Cardiac muscle cell (in vitro differentiated cells and primary cell): Measurements from ENCODE around the gene GRK1. TPM values are rescaled to one million over a fixed set of nuclear protein-coding genes. Genes with fewer than 3 reads are reported as not detected.

Experiments
- DNase-seq, 2 donors: peaks; one replicate each; pipeline versions ENCODE4 v3.0.0 to v3.0.0-alpha.2; 2010 to 2017; ENCODE audit warnings: low read depth in 1 of 2, low spot score in 1 of 2
- H3K27ac ChIP-seq: fragments of 200-600 bp; sonication (generic); 2 replicates; pipeline ENCODE4 v1.5.1; 2016
- H3K27me3 ChIP-seq: fragments of 200-600 bp; sonication (generic); 2 replicates; pipeline ENCODE4 v1.6.0; 2016; ENCODE audit warnings: control low read depth
- H3K36me3 ChIP-seq: fragments of 200-600 bp; sonication (generic); 2 replicates; pipeline ENCODE4 v1.5.1; 2016; ENCODE audit warnings: control low read depth
- H3K4me1 ChIP-seq: fragments of 200-600 bp; sonication (generic); 2 replicates; pipeline ENCODE4 v1.8.1; 2017; ENCODE audit warnings: low read depth, mild to moderate bottlenecking, mixed run types
- H3K4me3 ChIP-seq: fragments of 200-600 bp; sonication (generic); 2 replicates; pipeline ENCODE4 v1.5.1; 2016; ENCODE audit warnings: mild to moderate bottlenecking
- H3K9me3 ChIP-seq: fragments of 200-600 bp; sonication (generic); 2 replicates; pipeline ENCODE4 v1.5.1; 2017; ENCODE audit warnings: low read depth, mild to moderate bottlenecking, control low read depth
- CTCF ChIP-seq: IDR thresholded peaks from 2 replicates; pipeline ENCODE4 v1.5.1; 2012; ENCODE audit warnings: low read depth, mild to moderate bottlenecking, low read length
- polyA plus RNA-seq: library from polyadenylated mRNA; unstranded; fragments of >200 nt; fragmentation: Nextera tagmentation; extraction: Ambion mirVana; gene quantifications from 2 replicates; pipeline ENCODE4 v1.2.1, GENCODE V29; 2016
- total RNA-seq: library from RNA; depleted of rRNA; stranded (reverse); fragments of >200 nt; gene quantifications from 2 replicates; pipeline ENCODE4 v1.2.3, GENCODE V29; 2016

The GRK1 gene
- total and polyA plus RNA-seq, 2 experiments from 2014 or later: 0.13 to 0.21 TPM

- no peak for TF ChIP-seq CTCF
- no peaks in the 10 kb centered on the region for H3K36me3 ChIP-seq
- H3K27ac ChIP-seq: no peak overlapping the region
- H3K27me3 ChIP-seq: peaks cover 11% of the 10 kb centered on the region
- peak in 1 of 2 donors; percentile 46 for DNase-seq
- no peaks in the 10 kb centered on the region for H3K9me3 ChIP-seq
- no peak overlapping the region for H3K4me3 ChIP-seq
- H3K4me1 ChIP-seq: no peaks in the 10 kb centered on the region
These were observed 107.4 kb downstream of the GRK1 start for GRCh38 chr13:113774177-113775107.

GRCh38 chr13:113775451-113776145, 108.6 kb downstream of the GRK1 start:
- H3K27ac ChIP-seq: no peak overlapping the region
- no peak for TF ChIP-seq CTCF

GRCh38 chr13:113776231-113777125, 109.5 kb downstream of the GRK1 start:
- no peak for TF ChIP-seq CTCF
- Histone ChIP-seq H3K4me1 (no peaks in the 10 kb centered on the region), H3K9me3 (no peaks in the 10 kb centered on the region), H3K27ac (no peak overlapping the region), H3K27me3 (peaks cover 18% of the 10 kb centered on the region), H3K4me3 (no peak overlapping the region), H3K36me3 (no peaks in the 10 kb centered on the region)
- no peak for DNase-seq

More at GRCh38 chr13:113775451-113776145, 108.6 kb downstream of the GRK1 start:
- H3K9me3 ChIP-seq: no peaks in the 10 kb centered on the region
- no peak overlapping the region for H3K4me3 ChIP-seq
- no peak for DNase-seq
- H3K36me3 ChIP-seq: no peaks in the 10 kb centered on the region
- H3K27me3 ChIP-seq: peaks cover 12% of the 10 kb centered on the region
- H3K4me1 ChIP-seq: no peaks in the 10 kb centered on the region

GRCh38 chr13:113777311-113778260, 110.6 kb downstream of the GRK1 start:
- no peaks in the 10 kb centered on the region for H3K9me3 ChIP-seq
- DNase-seq: peak; percentile 44 to 81
- no peak overlapping the region for H3K27ac ChIP-seq
- H3K4me1 ChIP-seq: no peaks in the 10 kb centered on the region
- no peak overlapping the region for H3K4me3 ChIP-seq
- H3K36me3 ChIP-seq: no peaks in the 10 kb centered on the region
- H3K27me3 ChIP-seq: peaks cover 20% of the 10 kb centered on the region
- TF ChIP-seq CTCF: no peak
